Hematopoietic multipotent progenitor cell (in vitro differentiated cells): ENCODE measurements around the gene EEF1A2. TPM values are rescaled to one million over a fixed set of nuclear protein-coding genes. Genes with fewer than 3 reads are reported as not detected.

Experiments
- DNase-seq, 3 donors: peaks; one replicate each; pipeline ENCODE4 v3.0.0-alpha.2; 2011 to 2015; ENCODE audit warnings: low read depth in 2 of 3, low spot score in 2 of 3
- total RNA-seq: library from RNA; depleted of rRNA; stranded (reverse); fragments of >200 nt; gene quantifications from one replicate; pipeline ENCODE4 v1.2.3, GENCODE V29; 2012

Gene EEF1A2
- total RNA-seq, 1 donor: 0.27 TPM

GRCh38 chr20:63457737-63458136 lies 41.1 kb downstream of the EEF1A2 start:
- peak in 2 of 3 donors; percentile 73 for DNase-seq

GRCh38 chr20:63456429-63457284 lies 42.2 kb downstream of the EEF1A2 start:
- DNase-seq: no peak

- DNase-seq: no peak
These were observed 43.4 kb downstream of the EEF1A2 start for GRCh38 chr20:63455568-63455859.

- DNase-seq: no peak
These were observed 43.9 kb downstream of the EEF1A2 start for GRCh38 chr20:63454731-63455567.

- DNase-seq: peak in 2 of 3 donors; percentile 44 to 50
These were observed 45.9 kb downstream of the EEF1A2 start for GRCh38 chr20:63452821-63453523.

- DNase-seq: no peak
These were observed 46.5 kb downstream of the EEF1A2 start for GRCh38 chr20:63452341-63452740.

- DNase-seq: no peak
These were observed 47.1 kb downstream of the EEF1A2 start for GRCh38 chr20:63451821-63452220.

GRCh38 chr20:63449796-63450730 lies 48.8 kb downstream of the EEF1A2 start:
- DNase-seq: no peak

GRCh38 chr20:63449025-63449424 lies 49.9 kb downstream of the EEF1A2 start:
- DNase-seq: no peak

- DNase-seq: no peak
These were observed 50.9 kb downstream of the EEF1A2 start for GRCh38 chr20:63448031-63448430.

GRCh38 chr20:63447320-63447719 lies 51.6 kb downstream of the EEF1A2 start:
- no peak for DNase-seq

- DNase-seq: peak in 2 of 3 donors; percentile 39 to 53
These were observed 52.5 kb downstream of the EEF1A2 start for GRCh38 chr20:63446216-63447024.

GRCh38 chr20:63445075-63445734 lies 53.7 kb downstream of the EEF1A2 start:
- no peak for DNase-seq

GRCh38 chr20:63444548-63444947 lies 54.3 kb downstream of the EEF1A2 start:
- no peak for DNase-seq

GRCh38 chr20:63443606-63444395 lies 55.1 kb downstream of the EEF1A2 start:
- no peak for DNase-seq

- peak in 2 of 3 donors; percentile 87 to 93 for DNase-seq
These were observed 56.8 kb downstream of the EEF1A2 start for GRCh38 chr20:63442100-63442493.

GRCh38 chr20:63441136-63442099 lies 57.5 kb downstream of the EEF1A2 start:
- DNase-seq: peak in 2 of 3 donors; percentile 67
